Chondrocyte (in vitro differentiated cells): ENCODE measurements around the gene HPCAL1. TPM values are rescaled to one million over a fixed set of nuclear protein-coding genes. Genes with fewer than 3 reads are reported as not detected.
A peak's percentile ranks its signal among the peaks of the same experiment; 100 is the strongest.

Experiments
- DNase-seq: peaks from one replicate; pipeline ENCODE4 v3.0.0; 2021; ENCODE audit warnings: mixed read lengths, low spot score
- H3K27ac Mint-ChIP-seq: one replicate; pipeline ENCODE4 v1.8.0; 2021; ENCODE audit warnings: mild to moderate bottlenecking, moderate library complexity, mixed read lengths; ENCODE audit not compliant: unreplicated experiment
- H3K27me3 Mint-ChIP-seq: 2 replicates; pipeline ENCODE4 v1.8.0; 2021; ENCODE audit warnings: low read depth, mixed read lengths
- H3K36me3 Mint-ChIP-seq: 2 replicates; pipeline ENCODE4 v1.8.0; 2021; ENCODE audit warnings: low read depth, mixed read lengths
- H3K4me1 Mint-ChIP-seq: 2 replicates; pipeline ENCODE4 v1.8.0; 2021; ENCODE audit warnings: low read depth, mild to moderate bottlenecking, mixed read lengths
- H3K4me3 Mint-ChIP-seq: one replicate; pipeline ENCODE4 v1.8.0; 2021; ENCODE audit warnings: mild to moderate bottlenecking, moderate library complexity, mixed read lengths; ENCODE audit not compliant: unreplicated experiment
- H3K9me3 Mint-ChIP-seq: 2 replicates; pipeline ENCODE4 v1.8.0; 2021; ENCODE audit warnings: low read depth, mixed read lengths
- CTCF ChIP-seq: fragments of 200-600 bp; sonication (generic); IDR thresholded peaks from 2 replicates; pipeline ENCODE4 v1.5.0; 2021; ENCODE audit warnings: antibody characterized with exemption, mild to moderate bottlenecking, moderate library complexity
- total RNA-seq: library from RNA; stranded (reverse); gene quantifications from 3 replicates; pipeline ENCODE4 v1.2.1, GENCODE V29; 2021

Gene HPCAL1
- total RNA-seq, 1 donor from 2014 or later: 19.3 TPM

GRCh38 chr2:10387033-10387432 lies 84.3 kb downstream of the HPCAL1 start:
- DNase-seq: no peak
- no peak for TF ChIP-seq CTCF
- Mint-ChIP-seq H3K9me3 (no peaks in the 10 kb centered on the region), H3K27me3 (no peaks in the 10 kb centered on the region), H3K4me3 (no peak overlapping the region), H3K36me3 (no peaks in the 10 kb centered on the region), H3K27ac (no peak overlapping the region), H3K4me1 (peaks cover 19% of the 10 kb centered on the region)

GRCh38 chr2:10388954-10389560 lies 86.4 kb downstream of the HPCAL1 start:
- Mint-ChIP-seq H3K9me3 (no peaks in the 10 kb centered on the region), H3K27ac (no peak overlapping the region), H3K36me3 (no peaks in the 10 kb centered on the region)

DNA sequence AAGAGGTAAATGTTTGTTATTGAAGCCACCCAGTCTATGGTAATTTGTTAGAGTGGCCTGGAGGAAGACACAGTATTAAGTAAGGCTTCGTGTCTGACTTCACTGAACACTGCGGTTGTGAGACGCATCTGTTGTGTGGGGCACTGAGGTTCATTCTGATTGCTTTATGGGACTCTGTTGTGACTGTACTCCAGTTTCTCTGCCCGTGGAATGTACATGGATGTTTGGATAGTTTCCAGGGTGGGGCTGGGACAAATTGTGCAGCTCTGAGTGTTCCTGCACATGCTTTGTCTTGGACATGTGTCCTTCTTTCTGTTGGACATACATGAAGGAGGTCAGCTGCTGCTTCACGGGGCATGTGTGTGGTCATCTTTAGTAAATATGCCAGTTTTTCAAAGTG lies 86.9 kb downstream of the HPCAL1 start:
- Mint-ChIP-seq H3K4me3 (no peak overlapping the region), H3K27ac (peak overlapping the region; percentile 28), H3K9me3 (no peaks in the 10 kb centered on the region), H3K27me3 (no peaks in the 10 kb centered on the region), H3K36me3 (no peaks in the 10 kb centered on the region), H3K4me1 (peaks cover 19% of the 10 kb centered on the region)
- DNase-seq: no peak
- TF ChIP-seq CTCF: no peak

More at GRCh38 chr2:10388954-10389560, 86.4 kb downstream of the HPCAL1 start:
- DNase-seq: no peak
- TF ChIP-seq CTCF: no peak
- Mint-ChIP-seq H3K4me3 (no peak overlapping the region), H3K4me1 (peaks cover 19% of the 10 kb centered on the region), H3K27me3 (no peaks in the 10 kb centered on the region)

DNA sequence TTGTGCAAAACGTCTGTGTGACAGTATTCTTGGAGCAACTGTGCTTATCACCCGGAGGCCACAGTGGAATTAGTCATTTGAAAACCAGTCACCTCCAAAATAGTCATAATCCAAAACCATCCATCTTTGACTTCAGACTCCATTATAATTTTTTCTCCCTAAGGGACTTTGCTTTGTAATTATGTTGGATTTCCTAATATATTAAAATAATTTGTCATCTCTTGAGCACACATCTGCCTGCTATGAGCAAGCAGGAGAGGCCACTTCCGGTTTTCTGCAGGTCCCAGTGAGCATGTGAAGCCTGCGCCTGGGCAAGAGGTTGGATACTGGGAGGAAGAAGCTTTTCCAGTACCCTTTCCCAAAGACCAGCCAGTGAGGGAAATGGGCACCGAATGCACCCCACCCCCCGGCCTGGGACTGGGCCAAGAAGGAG lies 87.7 kb downstream of the HPCAL1 start:
- H3K4me3 Mint-ChIP-seq: no peak overlapping the region
- H3K27ac Mint-ChIP-seq: no peak overlapping the region
- no peaks in the 10 kb centered on the region for H3K36me3 Mint-ChIP-seq
- no peak for TF ChIP-seq CTCF
- no peaks in the 10 kb centered on the region for H3K27me3 Mint-ChIP-seq
- no peak for DNase-seq
- H3K9me3 Mint-ChIP-seq: no peaks in the 10 kb centered on the region
- H3K4me1 Mint-ChIP-seq: peaks cover 19% of the 10 kb centered on the region

- no peak overlapping the region for H3K4me3 Mint-ChIP-seq
- H3K9me3 Mint-ChIP-seq: no peaks in the 10 kb centered on the region
- peaks cover 11% of the 10 kb centered on the region for H3K4me1 Mint-ChIP-seq
- H3K27ac Mint-ChIP-seq: no peak overlapping the region
- H3K27me3 Mint-ChIP-seq: no peaks in the 10 kb centered on the region
- no peak for TF ChIP-seq CTCF
- DNase-seq: no peak
- H3K36me3 Mint-ChIP-seq: no peaks in the 10 kb centered on the region
Observed at GRCh38 chr2:10392100-10392499, 89.4 kb downstream of the HPCAL1 start.
